ES-I3 (cell line): ENCODE results near the gene PTK6.
"Not testable (repeated sequence)": the region's sequence is repeated elsewhere in the genome, so short reads cannot be mapped to it uniquely, and the experiment has no call there.

Experiments used
- H3K36me3 ChIP-seq: 2 replicates; pipeline ENCODE4 v1.6.1; 2013; ENCODE audit warnings: mild to moderate bottlenecking, low read length, control low read depth, moderate library complexity; ENCODE audit not compliant: insufficient read depth
- H3K4me1 ChIP-seq: 2 replicates; pipeline ENCODE4 v1.6.1; 2013; ENCODE audit warnings: mild to moderate bottlenecking, control low read depth, low read length; ENCODE audit not compliant: insufficient read depth
- H3K9ac ChIP-seq: 2 replicates; pipeline ENCODE4 v1.6.1; 2013; ENCODE audit warnings: low read depth, mild to moderate bottlenecking, low read length, moderate library complexity
- H3K9me3 ChIP-seq: 2 replicates; pipeline ENCODE4 v1.6.1; 2013; ENCODE audit warnings: mild to moderate bottlenecking, low read length, moderate library complexity; ENCODE audit not compliant: control insufficient read depth, insufficient read depth

PTK6 gene

DNA sequence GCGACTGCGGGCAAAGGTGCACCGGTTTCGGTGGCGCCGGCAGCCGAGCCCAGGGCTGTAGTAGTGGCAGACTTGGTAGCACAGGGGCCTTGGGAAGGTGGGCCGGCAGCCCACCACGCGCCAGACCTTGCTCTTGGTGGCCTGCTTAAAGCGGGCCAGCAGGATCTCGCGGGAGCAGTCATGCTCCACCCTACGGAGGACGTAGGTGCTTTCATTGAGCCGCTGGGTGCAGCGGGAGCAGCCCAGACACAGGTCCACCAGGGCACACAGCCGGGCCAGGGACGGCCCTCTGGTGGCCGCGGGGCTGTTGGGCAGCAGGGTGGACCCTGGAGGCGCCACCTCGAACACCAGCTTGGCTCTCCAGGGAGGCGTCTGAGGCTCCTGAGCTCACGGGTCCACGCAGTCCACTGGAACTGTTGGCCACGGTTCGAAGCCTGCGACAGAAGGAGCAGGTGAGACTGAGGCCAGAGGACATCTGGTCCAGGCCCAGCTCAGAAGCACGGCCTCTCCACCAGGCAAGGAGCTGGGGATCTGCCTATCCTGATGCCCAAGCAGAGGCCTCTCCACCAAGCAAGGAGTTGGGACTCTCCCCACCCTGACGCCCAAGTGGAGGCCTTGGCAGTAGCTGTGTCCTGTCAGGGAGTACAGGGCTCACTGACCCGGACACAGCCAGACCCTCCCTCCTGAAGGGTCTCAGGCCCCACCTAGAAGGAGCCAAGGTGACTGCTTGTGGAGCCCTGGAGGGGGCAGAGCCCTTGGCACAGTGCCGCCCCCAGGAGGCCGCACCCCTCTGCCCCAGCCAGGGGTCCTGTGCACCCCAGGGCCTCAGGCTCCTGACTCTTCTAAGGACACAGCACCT, 35.8 kb upstream of the PTK6 start:
- Histone ChIP-seq H3K36me3 (no peaks in the 10 kb centered on the region), H3K9ac (peak overlapping the region; percentile 42; the same call in 1 of the 2 replicates), H3K4me1 (no peaks in the 10 kb centered on the region), H3K9me3 (no peaks in the 10 kb centered on the region)

DNA sequence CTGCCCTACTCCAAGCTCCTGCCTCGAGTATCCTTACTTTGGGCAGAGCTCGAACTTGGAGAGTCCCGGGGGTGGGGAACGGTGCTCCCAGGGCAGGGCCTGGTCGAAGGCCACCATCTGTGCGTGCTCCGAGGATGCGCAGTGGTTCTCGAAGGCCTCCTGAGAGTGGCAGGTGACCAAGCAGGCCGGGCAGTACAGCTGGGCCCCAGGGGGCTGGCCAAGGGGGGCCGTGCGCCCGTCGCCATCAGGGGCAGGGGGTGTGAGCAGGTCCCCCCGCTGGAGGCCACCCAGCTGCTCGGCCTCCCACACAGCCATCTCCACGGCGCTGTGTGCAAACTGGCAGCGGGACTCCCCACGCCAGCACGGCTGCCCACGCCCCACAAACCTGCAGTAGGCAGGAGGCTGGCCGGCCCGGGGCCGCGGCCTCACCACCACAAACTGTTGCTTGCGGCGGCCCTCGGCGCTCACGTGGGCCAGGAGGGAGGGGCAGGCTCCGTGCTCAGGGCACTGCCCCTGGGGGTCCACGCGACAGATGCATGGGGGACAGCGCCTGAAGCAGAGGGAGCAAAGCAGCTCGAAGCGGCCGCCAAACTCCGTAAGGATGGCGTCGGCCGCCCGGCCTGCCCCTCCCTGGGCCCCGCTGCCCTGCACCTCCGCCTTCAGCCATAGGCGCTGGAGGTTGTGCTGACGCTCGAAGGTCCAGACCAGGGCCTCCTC, 35.1 kb upstream of the PTK6 start:
- H3K9ac ChIP-seq: no peak overlapping the region
- H3K36me3 ChIP-seq: no peaks in the 10 kb centered on the region
- no peaks in the 10 kb centered on the region for H3K4me1 ChIP-seq
- H3K9me3 ChIP-seq: no peaks in the 10 kb centered on the region

DNA sequence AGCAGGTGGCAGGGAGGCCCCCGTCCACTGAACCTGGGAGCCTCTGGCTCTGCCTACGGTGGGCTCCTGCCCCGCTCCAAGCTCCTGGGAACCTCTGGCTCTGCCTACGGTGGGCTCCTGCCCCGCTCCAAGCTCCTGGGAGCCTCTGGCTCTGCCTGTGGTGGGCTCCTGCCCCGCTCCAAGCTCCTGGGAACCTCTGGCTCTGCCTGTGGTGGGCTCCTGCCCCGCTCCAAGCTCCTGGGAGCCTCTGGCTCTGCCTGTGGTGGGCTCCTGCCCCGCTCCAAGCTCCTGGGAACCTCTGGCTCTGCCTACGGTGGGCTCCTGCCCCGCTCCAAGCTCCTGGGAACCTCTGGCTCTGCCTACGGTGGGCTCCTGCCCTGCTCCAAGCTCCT, 33.9 kb upstream of the PTK6 start:
- H3K9me3 ChIP-seq, H3K36me3 ChIP-seq, H3K9ac ChIP-seq, H3K4me1 ChIP-seq: not testable (repeated sequence)

DNA sequence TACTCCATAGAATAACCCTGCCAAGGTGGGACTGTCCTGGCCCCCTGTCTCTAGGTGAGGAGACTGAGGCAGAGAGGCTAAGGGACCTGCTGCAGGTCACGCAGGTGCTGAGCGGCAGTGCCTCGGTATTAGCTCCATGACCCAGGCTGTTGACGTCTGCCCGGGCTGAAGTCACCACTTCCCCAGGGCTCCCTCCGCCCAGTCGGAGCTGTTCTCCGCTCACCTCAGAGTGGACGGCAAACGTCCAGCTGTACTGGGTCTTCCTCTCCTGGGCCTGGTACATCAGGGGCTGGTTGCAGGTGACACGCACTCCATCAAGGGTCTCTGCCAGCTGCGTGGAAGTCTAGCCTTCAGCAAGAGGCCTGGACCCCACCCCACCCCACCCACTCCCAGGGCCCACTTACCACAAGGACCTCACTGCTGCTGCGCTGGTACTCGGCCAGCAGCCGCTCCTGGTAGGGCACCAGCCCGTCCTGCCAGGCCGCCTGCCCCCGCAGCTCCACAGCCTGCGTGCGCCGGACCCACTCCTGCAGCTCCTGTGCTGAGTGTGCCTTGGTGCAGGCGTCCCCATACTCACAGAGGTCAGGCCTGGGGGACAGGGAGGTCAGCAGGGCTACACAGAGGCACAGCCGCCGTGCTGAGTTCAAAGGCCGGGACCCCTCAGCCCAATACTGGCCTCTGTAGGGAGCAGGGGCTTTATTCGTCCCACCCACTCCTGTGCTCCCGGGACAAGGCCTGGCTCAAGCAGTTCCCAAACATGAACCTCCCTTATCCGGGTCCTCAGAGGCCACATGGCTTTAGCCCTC, 33.3 kb upstream of the PTK6 start:
- Histone ChIP-seq H3K36me3 (no peaks in the 10 kb centered on the region), H3K9me3 (no peaks in the 10 kb centered on the region), H3K4me1 (no peaks in the 10 kb centered on the region), H3K9ac (no peak overlapping the region)

DNA sequence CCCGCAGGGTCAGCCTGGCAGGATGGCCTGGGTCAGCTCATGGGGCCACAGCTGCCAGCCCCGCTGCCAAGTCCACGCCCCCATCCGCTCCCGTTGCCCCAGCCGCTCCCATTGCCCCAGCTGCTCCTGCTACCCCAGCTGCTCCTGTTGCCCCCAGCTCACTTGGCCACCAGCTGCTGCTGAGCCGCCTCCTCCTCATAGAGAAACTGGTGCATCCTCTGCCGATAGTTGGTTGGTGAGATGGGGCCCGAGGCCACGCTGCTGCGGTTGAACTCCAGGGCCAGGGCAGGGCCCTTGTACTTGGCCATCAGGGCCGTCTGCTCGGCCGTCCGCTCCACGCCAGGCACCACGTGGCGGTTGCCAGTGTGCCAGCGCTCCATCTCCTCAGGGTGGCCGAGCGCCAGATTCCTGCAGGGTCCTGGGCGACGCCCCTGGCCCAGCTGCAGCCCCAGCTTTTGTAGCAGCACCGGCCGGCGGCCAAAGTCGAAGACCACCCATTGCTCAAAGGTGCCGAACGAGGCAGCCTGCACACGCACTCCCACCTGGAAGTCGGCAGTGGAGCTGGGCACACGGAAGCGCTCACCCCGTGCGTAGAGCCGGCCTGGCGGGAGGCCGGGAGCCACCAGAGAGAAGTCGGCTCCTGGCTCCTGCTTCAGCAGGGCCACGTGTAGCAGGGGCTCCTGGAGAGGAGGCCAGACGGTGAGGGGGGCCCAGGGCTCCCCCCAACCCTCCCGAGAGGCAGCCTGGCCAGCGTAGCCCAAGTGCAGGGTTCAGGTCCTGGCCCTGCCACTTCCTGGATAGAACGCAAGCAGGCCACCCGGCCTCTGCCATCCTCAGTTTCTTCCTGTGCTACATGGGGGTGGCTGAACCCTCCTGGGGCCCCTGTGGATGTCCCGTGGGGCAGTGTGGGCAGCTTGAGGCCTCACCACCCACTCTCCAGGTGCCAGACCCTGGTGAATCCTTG, 32.1 kb upstream of the PTK6 start:
- Histone ChIP-seq H3K4me1 (no peaks in the 10 kb centered on the region), H3K9ac (no peak overlapping the region), H3K36me3 (no peaks in the 10 kb centered on the region), H3K9me3 (no peaks in the 10 kb centered on the region)

DNA sequence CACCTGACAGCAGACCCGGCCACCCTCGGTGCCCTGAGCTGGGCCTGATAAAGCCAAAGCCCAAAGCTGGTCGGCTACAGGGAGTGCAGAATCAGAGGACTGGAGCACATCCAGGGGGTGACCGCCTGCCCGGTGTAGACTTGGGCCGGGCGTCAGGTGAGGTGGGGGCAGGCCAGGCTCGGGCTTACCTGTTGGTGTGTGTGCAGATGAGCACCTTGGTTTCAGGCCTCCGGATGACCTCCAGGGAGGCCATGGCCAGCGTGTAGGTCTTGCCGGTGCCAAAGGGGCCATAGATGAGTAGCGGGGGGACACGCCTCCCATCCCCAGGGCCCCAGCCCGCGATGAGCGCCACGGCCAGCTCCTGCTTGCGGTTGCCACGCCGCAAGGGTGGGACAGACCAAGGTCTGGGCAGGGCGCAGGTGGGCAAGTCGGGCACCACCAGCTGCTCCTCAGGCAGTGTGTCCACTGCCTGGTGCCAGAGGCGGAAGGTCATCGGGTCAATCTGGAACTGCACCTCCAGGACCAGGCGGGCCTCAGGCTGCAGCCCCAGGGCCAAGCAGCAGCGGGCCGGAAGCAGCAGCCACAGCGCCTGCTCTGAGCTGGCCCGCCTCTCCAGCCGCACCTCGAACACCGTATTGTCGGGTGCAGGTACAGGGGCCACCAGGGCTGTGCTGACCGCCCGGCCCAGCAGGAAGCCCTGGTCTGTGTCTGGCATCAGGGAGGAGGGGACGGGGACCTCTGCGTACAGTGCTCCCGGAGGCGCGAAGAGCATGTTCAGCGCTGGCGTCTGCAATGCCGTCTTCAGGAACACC, 31.2 kb upstream of the PTK6 start:
- no peaks in the 10 kb centered on the region for H3K4me1 ChIP-seq
- no peaks in the 10 kb centered on the region for H3K36me3 ChIP-seq
- no peak overlapping the region for H3K9ac ChIP-seq
- H3K9me3 ChIP-seq: no peaks in the 10 kb centered on the region

DNA sequence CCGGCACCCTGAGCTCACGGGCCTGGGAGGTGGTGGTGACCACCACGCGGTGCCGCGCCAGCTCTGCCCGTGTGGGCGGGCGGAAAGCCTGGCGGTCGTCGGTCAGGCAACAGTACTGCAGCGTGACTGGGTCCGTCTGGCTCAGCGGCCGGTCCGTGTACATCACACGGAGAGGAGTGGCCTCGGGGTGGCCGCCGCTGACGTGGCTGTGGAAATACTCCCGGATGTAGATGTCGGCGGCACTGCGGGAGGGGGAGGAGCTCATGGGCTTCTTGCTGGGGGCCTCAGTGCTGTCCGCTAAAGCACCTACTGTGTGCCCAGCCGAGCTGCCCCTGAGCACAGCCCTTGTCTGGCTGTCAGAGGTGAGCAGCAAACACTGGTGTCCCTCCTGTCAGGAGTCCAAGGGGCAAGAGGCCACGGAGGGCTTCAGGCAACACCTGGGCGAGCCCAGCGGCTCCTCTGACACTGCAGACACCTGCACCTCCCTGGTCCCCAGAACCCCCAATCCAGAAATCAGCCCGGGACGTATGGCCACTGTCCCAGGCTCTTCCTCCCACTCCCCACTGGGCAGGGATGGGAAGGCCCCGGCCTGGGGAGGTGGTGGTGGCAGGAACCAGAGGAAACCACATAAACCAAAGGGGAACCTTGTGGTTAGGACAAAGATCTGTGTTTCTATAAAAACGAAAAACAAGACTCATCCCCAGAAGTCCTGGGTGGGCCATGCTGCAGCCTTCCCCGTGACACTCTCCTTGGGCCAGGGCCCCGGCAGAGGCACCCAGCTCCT, 30.4 kb upstream of the PTK6 start:
- Histone ChIP-seq H3K4me1 (no peaks in the 10 kb centered on the region), H3K36me3 (no peaks in the 10 kb centered on the region), H3K9me3 (no peaks in the 10 kb centered on the region), H3K9ac (no peak overlapping the region)

DNA sequence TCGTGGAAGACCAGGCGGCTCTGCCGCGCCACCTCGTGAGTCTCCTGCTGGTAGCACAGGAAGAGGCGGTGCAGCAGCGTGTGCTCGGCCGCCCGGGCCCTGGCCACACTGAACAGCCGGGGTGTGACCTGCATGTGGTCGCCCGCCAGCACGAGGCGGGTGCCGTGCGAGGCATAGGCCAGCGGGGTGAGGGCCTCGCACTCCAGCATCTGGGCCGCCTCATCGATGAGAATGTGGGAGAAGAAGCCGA, 29.9 kb upstream of the PTK6 start:
- no peaks in the 10 kb centered on the region for H3K4me1 ChIP-seq
- no peaks in the 10 kb centered on the region for H3K9me3 ChIP-seq
- H3K9ac ChIP-seq: no peak overlapping the region
- H3K36me3 ChIP-seq: no peaks in the 10 kb centered on the region

DNA sequence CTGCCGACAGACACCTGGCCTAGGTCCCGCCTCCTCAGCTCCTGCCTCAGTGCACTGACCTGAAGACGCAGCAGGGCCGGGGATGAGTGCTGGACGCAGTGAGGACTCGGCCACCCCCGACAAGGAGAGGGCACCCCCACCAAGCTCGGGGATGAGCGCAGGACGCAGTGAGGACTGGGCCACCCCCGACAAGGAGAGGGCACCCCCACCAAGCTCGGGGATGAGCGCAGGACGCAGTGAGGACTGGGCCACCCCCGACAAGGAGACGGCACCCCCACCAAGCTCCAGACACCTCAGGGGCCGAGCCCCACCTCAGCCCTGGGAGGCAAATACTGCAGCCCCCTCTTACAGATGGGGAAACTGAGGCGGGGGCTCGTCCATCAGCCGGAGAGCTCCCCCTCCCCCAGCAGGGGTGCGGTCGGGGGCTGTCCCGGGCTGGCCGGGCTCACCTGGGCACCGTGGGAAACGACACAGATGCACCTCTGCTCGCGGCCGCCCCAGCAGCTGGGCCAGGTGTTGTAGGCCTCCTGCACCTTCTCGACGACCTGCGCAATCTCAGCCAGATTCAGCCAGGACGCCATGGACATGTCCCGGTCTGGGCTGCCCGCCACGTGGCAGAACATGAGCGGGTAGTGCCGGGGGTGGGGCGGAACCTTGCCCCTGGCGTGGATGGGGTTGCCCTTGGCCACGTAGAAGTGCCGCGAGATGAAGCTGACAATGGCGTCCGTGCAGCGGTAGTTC, 29.4 kb upstream of the PTK6 start:
- Histone ChIP-seq H3K9me3 (no peaks in the 10 kb centered on the region), H3K36me3 (no peaks in the 10 kb centered on the region), H3K4me1 (no peaks in the 10 kb centered on the region), H3K9ac (no peak overlapping the region)

DNA sequence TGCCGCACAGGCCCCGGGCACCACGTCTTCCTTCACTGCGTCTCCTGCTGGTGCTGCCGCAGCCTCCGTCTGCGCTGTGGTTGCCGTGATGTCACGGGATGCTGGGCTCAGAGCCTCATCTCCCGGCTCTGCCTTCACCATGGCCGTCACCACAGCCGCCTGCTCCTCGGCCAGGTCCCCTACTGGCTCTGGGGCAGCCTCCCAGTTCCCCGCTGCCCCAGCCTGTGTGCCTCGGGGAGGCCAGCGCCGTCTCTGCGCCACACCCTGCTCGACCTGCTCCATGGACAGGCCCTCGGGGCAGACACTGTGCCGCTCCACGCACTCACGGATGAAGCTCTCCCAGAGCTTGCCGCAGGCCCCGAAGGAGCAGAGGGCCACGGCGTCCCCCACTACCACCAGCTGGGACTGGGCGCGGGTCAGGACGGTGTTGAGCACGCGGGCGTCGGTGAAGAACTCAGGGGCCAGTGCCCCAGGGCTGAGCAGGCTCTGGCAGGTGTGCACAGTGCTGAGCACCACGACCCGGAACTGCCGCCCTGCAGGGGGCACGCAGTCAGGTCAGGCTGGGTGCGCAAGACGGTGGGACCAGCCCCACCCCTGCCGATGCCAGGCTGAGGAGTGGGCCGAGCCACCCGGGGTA, 28.6 kb upstream of the PTK6 start:
- no peak overlapping the region for H3K9ac ChIP-seq
- H3K4me1 ChIP-seq: no peaks in the 10 kb centered on the region
- H3K36me3 ChIP-seq: no peaks in the 10 kb centered on the region
- H3K9me3 ChIP-seq: no peaks in the 10 kb centered on the region

DNA sequence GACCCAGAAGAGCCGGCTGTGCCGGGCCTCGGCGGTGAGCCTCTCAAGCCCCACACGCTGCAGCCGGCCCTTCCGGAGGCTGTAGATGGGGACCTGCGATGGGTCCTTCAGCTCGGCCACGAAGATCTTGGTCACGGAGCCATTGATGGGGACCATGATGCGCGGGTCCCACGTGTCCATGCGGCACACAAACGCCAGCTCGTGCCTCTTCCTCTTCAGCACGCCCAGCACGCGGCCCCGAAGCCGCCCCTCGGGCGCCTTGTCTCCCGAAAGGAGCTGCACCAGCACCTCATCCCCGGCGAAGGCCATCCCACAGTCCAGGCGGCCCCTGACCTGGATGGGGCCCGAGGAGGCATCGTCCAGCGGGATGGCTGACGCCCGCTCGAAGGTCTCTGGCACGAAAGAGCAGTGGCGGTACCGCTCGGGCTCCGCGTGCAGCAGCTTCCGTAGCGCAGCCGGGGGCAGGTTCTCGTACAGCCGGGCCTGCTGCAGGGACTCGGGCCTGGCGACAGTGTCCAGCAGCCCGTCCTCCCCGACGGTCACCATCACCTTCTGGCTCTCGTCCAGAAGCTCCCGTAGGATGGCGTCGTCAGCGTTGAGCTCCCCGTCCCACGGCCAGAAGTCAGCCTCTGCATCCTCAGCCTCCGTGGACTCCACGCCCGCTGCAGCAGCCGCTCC, 28.0 kb upstream of the PTK6 start:
- Histone ChIP-seq H3K36me3 (no peaks in the 10 kb centered on the region), H3K9me3 (no peaks in the 10 kb centered on the region), H3K9ac (no peak overlapping the region), H3K4me1 (no peaks in the 10 kb centered on the region)
